CD4-positive, alpha-beta T cell treated with Interferon gamma for 1 hour (primary cell): ENCODE measurements around the gene TMC6.
"Not testable (repeated sequence)": the region's sequence is repeated elsewhere in the genome, so short reads cannot be mapped to it uniquely, and the experiment has no call there.

ENCODE experiments used
- DNase-seq: peaks from one replicate; pipeline ENCODE4 v3.0.0-alpha.2; 2020

The TMC6 gene

DNA sequence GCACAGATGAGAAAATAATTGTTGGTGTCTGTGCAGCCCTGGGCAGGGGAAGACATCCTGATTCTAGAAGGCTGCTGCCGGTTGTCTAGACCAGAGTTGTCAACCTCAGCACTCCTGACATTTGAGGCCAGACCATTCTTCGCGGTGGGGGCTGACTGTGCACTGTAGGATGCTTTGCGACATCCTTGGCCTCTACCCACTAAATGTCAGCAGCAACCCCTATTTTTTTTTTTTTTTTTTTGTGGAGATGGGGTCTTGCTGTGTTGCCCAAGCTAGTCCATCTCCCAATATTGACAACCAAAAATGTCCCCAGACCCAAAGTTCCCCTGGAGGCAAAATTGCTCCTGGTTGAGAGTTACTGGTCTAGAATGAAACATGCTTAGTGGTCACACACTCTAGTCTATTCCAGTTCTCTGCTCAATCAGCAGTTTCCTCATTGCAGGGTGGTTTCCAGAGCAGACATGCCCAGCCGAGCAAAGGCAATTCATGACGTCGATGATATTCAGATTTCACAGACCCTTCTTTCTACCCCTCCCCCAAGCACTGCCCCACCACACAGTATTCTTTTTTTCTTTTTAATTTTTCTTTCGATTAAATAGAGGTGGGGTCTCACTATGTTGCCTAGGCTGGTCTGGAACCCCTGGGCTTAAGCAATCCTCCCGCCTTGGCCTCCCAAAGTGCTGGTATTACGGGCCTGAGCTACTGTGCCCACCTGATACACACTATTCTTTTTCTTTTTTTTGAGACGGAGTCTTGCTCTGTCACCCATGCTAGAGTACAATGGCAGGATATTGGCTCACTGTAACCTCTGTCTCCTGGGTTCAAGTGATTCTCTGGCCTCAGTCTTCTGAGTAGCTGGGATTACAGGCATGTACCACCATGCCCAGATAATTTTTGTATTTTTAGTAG lies 26.6 kb upstream of the TMC6 start:
- DNase-seq, result peak; percentile 77

DNA sequence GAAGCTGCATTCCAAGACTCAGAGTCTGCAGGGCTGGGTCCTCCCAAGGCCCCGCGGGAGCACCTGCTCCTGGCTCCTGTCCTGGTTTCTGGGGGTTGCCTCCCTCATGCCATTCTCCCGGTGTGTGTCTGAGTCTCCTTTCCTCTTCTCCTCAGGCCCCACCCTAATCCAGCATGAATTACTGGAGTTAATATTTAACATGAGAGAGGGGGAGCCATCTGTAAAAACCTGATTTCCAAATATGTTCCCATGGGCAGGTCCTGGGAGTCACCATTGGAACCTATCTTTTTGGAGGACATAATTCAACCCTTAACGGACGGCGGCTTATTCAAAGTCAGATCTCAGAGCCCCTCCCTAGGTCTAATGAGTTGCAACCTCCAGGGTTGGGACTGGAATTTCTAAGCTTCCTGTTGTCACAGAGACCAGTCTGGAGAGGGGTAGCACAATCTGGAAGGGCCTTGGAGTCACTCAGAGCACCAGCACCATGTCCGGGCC lies 23.0 kb upstream of the TMC6 start:
- DNase-seq, result no peak

DNA sequence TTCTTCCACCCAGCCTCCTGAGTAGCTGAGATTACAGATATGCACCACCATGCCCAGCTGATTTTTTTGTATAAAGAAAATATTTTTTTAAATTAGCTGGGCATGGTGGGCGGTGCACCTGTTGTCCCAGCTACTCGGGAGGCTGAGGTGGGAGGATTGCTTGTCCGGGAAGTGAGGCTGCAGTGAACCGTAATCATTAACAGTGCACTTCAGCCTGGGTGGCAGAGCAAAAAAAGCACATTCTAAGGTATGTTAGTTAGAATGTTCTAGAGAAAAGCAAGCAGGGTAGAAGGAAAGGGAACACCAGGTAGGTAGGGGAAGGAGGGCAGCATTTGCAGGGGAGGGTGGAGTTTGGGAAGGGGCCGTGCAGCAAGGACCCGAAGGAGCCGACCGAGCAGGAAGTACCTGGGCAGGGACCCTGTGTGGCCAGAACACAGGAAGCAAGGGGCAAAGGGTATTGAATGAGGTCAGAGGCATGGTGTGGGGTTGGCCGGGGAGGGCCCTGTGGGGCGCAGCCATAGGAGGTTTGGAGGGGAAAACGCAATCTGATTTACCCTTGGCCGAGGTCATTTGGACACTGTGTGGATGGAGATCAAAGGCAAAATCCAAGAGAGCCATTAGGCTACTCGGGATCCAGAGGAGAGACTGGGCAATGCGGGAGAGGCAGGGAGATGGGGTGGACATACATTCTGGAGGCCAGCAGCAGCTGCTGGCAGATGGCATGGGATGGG lies 19.9 kb upstream of the TMC6 start:
- no peak for DNase-seq

DNA sequence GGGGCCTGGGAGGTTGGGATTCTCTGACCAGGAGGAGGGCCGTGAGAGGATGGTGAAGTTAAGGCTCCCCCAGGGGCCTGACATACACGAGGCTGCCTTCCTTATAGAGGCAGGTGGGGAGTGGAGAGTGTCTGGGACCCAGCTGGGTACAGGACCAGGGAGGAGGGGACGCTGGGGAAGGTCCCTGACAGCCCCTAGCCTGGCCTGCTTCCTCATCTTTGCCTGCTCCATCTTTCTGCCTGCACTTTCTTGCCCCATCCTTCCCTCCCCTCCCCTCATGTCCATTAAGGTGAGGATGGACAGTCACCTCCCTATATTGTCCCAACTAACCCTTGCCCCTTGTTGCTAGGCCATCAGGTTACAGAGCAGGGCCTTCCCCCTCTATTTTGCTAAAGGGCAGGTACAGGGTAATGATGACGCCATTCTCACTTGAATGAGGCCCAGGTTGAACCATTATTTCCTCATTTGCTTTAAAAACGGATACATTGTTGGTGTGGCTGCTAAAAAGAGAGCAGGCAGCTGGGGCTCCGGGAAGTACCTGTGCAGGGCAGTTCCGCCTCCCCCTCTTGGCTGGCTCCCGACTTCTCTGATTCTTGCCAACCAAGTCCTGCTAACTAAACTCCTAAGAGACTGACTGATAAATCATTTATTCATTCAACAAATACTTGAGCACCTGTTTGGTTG lies 18.9 kb upstream of the TMC6 start:
- peak; percentile 75 for DNase-seq

DNA sequence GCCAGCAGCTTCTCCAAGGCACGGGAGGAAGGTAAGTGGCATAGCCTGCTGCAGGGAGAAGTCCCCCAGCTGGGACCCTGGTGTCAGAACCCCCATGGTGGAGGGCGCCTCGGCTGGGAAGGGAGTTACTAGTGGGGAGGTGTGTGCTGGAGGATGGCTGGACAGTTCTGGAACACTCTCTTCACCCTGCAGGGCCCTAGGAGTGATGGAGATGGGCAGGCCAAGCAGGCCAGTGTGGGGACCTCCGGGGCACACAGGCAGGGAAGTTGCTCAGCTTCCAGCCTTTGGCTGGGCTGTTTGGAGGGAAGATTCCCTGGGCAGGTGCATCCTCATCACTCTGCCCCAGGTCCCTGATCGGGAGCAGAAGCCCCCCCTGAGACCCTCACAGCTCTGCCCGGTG lies 18.3 kb upstream of the TMC6 start:
- no peak for DNase-seq

DNA sequence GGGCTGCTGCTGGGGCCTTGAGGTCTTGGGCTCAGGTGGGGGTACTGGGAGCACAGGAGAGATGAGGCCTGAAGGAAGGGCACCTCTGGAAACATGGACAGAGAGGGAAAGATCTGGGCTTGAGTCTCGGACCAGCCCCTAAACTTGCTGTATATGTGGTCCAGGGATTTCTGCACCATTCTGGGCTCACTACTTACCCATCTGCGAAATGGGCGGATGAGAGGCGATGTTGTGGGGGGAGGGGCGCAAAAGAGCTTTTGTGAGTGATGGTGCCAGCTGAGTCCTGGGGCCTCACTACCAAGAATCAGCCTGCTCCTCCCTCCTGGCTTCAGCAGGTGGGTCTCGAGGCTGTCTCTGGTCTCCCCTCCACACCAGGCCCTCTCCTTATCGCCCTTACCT lies 17.9 kb upstream of the TMC6 start:
- DNase-seq, result no peak

DNA sequence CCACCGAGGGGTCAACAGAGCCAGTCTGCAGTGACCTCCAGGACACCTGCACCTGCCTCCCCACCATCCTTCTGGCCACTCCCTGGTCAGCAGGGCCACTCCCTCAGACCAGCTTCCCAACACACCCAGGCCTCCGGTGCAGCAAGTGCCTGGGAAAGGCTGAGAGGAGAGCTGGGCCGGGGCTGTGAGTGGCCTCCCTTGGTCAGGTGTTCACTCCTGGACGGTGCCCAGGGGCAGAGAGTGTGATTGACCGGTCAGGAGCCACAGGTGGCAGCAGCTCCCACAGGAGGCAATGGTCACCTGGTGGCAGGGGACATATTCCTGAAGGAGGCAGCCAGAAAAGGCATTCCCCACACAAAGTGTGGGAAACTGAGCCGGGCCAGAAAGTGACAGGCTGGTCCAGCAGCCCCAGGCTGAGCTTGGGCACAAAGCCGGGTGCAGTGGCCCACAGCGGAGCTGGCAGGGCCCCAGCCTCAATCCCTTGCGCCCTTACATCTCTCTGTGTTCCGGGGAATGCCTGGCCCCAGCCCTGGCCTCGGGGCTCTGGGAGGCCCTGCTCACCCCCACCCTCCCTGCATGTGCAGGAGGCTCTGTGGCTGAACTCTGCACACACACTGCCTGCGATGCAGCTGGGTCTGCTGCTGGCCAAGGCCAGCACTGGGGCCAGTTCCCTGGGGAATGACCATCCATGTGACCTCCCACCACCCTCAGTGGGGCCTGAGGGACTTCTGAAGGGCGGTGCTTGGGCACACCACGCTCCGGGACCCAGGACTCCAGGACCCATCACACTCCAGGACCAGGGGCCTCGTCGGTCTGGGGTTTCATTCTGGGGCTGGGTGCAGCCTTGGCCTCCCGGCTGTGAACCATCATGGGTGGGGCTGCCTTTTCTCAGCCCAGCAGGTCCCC lies 16.4 kb upstream of the TMC6 start:
- DNase-seq, result no peak

DNA sequence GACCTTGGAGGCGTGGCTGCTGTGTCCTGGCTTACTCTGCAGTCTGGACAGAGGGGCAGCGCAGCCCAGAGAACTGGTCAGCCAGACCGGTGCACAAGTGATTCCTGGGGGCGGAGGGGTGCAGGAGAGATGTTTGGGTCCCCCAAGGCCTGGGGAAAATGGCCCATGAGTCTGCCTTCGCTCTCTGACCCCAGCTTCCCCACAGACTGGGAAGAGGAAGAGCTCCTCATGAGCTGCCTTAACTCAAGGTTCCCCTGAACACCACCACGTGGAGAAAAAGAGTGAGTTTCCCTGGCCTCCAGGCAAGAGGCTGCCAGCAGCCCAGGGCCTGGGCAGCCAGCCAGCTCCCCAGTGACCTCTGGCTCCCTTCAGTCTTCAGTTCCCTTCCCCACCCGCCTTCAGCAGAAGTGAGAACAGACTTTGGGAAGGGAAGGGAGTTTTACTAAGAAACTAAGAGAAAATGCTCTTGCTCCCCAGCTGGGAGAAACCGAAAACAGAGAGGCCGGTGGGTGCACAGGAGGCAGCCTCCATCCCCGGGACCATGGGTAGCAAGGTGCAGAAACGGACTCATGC lies 15.7 kb upstream of the TMC6 start:
- DNase-seq, result peak; percentile 68

DNA sequence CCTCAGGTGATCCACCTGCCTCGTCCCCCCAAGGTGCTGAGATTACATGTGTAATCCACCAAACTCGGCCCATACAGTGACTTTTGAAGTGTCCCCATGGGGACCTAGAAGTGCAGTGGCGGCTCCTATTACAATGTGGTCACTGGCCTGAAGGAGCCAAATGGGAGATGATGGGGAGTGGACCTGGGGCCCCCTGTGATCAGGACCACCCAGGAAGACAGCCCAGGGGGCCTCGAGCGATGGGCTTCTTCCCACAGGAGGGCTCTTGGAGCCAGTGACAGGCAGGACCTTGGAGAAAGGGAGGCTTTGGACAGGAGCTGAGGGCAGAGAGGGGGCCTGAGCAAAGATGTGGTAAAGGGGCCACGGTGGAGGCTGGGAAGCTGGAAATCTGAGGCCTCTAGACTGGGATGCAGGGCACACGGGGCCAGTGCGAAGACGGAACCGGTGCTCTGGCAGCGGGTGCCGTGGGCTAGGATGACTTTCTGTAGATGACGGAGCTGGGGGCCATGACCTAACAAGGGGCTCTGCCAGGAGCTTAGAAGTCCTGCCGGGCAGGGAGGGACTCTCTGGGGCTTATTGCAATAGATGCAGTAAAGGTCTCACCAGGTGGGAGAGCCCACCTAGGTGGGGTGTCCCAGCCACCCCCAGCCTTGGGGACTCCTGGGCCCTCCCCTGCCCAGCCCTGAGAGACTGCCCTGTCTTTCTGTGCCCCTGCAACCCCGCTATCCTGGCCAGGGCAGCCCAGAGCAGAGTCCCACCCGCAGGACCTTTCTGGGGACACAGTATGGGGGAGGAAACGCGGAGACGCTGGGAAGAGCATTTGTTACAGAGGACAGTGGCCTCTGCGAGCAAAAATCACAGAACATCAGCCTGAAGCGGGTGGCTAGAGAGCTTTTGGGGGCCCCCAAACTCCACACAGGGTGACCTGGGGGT lies 14.9 kb upstream of the TMC6 start:
- no peak for DNase-seq

DNA sequence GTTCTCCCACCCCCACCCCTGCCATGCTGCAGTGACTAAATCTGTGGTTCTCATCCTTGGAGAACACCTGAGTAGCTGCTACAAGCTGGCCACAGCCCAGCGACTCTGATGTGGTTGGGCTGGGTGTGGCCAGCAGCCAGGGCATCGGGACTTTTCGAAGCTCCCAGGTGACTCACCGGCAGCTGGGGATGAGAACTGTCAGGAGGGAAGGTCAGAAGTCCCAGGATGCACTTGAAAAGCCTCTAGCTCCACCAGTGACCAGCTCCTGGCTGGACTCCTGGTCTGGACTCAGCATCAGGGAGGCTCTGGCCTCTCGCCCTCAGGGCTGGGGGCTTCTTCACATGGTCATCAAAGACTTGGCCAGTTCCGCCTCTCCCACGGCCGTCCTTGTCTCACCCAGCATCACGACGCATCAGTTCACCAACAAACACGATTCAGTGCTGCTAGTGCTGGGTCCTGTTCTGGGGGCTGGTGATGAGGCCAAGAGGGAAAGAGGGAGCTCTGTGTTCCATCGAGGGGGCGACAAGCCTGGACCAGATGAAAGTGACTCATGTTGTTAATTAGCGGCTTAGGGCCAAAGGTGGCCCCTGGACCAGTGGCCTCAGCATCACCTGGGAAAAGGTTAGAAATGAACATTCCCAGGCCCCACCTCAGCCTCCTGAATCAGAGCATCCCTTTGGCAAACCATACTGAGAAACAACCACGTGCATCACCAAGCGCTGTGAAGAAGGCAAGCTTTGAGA lies 13.7 kb upstream of the TMC6 start:
- no peak for DNase-seq

DNA sequence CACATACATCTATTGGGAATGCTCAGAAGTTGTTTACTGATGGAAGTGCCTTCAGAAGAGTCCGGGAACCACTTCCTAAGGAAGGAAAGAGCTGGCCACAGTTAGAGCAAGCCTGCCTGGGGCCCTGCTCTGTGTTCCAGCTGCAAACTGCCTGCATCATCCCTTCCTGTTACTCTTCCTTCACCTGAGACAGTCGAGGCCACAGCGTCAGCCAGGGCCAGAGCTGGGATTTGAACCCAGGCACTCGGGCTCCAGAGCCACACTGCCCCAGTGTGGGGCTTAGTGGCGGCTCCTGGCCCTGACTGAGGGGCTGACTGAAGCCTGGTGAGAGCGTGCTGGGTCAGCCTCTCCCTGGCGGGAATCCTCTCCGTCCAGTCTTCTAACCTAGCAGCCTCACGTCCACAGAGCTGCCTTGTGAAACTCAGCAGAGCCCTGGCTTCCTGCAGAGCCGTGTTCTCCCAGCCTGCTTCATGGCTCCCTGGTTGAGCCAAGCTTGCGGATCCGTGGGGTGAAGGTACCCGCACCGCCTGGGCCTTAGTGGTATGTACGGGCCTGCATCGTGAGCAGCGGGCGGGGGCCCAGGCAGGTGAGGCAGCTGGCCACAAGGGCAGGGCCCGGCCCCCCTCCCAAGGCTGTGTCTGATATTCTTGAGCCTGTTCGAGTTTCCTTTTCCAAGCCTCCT lies 13.0 kb upstream of the TMC6 start:
- DNase-seq, result no peak

DNA sequence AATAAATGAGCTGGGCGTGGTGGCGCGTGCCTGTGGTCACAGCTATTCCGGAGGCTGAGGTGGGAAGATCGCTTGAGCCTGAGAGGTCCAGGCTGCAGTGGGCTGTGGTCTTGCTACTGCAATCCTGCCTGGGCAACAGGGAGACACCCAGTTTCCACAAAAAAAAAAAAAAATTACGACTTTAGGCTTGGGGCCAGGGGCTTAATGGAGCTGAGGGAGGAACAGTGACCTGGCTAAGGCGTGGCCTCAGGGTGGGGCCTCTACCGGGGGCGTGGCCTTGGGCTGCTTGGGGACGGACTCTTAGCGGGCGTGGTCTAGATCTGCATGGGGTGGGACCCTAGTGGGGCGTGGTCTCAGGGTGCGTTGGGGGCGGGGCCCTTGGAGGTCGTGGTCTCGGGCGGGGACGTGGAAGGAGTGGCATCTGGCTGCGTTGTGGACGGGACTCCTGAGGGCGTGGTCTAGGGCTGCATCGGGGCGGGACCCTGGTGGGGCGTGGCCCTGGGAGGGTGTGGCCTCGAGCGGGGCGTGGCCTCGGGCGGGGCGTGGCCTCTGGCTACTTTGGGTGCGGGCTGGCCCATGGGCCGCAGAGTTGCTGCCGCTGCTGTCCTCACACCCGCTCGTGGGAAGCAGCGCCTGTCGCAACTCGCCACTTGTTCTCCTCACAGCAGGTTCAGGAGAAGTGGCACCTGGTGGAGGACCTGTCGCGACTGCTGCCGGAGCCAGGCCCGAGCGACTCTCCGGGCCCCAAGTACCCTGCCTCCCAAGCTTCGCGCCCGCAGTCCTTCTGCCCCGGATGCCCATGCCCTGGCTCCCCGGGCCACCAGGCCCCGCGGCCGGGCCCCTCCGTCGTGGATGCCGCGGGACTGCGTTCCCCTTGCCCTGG lies 11.9 kb upstream of the TMC6 start:
- DNase-seq, result peak; percentile 96

DNA sequence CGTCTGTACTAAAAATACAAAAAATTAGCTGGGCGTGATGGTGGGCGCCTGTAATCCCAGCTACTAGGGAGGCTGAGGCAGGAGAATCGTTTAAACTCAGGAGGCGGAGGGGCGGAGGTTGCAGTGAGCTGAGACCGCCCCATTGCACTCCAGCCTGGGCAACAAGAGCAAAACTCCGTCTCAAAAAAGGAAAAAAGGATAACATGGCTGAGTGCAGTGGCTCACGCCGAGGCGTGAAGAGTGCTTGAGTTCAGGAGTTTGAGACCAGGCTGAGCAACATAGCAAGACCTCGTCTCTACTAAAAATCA lies 11.3 kb upstream of the TMC6 start:
- DNase-seq, result not testable (repeated sequence)

DNA sequence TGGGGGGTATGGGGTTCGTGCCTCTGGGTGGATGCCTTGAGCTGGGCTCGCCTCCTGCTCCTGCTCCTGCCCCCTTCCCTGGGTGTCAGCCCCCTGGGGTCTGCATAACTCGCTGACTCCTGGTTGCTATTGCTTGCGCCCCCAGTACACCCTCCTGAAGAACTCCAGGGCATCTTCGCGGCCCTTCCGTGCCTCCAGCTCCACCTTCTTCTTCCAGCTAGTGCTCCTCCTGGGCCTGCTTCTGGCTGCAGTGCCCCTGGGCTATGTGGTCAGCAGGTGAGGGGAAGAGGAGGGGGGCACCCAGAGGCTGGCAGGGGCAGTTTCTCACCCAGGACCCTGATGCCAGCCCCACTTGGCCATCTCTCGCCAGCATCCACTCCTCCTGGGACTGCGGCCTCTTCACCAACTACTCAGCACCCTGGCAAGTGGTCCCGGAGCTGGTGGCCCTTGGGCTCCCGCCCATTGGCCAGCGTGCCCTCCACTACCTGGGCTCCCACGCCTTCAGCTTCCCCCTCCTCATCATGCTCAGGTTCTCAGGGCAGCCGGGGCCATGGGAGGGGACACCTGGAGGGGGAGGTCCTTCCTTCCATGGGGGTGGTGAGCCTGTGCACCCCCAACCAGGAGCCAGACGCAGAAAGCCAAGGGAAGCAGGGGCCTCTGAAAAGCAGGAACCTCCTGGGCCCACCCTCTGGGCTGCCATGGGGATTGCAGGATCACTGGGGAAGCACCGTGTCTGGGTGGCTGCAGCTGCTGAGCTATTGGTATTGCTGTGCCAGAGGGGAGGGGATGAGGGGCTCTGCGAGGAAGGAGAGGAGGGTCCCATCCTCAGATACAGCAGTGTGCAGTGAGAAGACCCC lies 9.9 kb upstream of the TMC6 start:
- DNase-seq, result no peak

DNA sequence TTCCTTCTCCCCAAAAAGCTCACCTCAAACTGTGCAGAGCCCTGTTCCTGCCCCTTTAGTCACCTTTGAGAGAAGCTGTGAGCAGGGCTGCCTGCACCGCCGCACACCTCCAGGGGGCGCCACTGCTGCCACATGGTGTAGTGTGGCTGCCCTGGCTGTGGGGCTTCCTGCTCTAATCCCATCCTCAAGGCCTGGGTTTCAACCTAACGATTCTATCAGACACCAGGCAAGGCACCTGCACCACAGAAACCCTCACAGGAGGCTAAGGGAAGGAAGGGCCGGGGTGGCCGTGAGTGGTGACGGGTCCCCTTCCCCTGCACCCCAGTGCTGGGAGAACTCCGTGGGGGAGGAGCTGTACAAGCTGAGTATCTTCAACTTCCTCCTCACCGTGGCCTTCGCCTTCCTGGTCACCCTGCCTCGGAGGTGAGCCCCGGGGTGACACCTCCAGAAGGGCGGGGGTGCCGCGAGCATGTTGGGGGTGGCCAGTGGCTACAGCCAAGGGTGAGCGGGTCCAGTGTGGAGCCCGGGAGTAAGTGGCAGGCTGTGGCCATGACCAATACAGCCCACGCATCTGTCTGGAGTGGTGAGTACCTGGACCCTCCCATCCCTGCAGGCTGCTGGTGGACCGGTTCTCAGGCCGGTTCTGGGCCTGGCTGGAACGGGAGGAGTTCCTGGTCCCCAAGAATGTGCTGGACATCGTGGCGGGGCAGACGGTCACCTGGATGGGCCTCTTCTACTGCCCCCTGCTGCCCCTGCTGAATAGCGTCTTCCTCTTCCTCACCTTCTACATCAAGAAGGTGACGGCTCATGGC lies 9.0 kb upstream of the TMC6 start:
- DNase-seq, result peak; percentile 41

DNA sequence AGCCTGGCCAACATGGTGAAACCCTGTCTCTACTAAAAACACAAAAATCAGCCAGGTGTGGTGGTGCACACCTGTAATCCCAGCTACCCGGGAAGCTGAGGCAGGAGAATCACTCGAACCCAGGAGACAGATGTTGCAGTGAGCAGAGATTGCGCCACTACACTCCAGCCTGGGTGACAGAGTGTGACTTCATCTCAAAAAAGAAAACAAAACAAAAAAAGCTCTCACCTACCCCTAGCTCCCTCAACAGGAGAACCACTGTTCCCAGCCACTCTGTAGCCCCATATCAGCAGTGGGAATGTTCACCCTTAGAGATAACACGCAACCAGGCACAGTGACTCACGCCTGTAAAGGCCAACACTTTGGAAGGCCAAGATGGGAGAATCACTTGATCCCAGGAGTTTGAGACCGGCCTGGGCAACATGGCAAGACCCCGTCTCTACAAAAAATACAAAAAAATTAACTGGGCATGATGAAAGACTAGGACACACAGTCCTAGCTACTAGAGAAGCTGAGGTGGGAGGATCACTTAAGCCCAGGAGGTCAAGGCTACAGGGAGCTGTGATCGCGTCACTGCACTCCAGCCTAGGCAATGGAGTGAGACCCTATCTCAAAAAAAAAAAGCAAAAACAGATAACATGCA lies 7.4 kb upstream of the TMC6 start:
- DNase-seq, result no peak
